Naive B cell (primary cell): ENCODE measurements around the gene PHF3. TPM values are rescaled to one million over a fixed set of nuclear protein-coding genes. Genes with fewer than 3 reads are reported as not detected.

Experiments
- polyA plus RNA-seq, 6 donors: library from polyadenylated mRNA; unstranded; fragments of 300-500 nt; fragmentation: Illumina TruSeq; gene quantifications; one replicate each; pipeline ENCODE4 v1.2.3, GENCODE V29; 2021; ENCODE audit warnings: low read depth in 6 of 6

PHF3 gene
- polyA plus RNA-seq, 6 donors from 2014 or later = 4.8 to 54.3 (median 31.4) TPM

Other genes starting within 250 kb of the PHF3 start
- 100 to 1,000 TPM in 1 of 6 donors, 10 to 100 TPM in 5; 71.2 to 161 (median 82.4) TPM for gene PTP4A1, start 63.3 kb upstream of the PHF3 start, polyA plus RNA-seq